Measurements from ENCODE around the gene ST3GAL4.

The ST3GAL4 gene

DNA sequence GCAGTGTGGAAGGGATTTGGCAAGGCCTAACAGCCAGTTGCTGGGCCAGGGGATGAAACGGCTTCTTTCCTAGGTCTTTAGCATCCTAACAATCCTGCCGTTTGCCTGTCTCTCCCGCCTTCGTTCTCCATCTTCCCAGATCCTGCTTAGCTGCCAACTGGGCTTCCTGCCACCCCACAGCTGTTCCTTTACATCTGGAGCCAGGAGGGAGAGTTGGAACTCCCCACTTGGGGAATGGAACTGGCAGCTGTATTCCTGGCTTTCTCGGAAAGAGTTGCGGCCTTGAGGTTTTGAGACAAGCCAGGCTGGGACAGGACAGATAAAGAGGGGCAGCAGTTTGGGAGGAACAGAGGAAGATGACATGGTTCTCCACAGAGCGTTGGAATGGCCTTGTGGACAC is 59.6 kb downstream of the ST3GAL4 start:
- Histone ChIP-seq H3K27ac (ENCODE audit: extremely low read depth, low read depth, low read length) (no peak overlapping the region), H3K4me1 (ENCODE audit: control insufficient read depth, insufficient read depth, low read length) (no peaks in the 10 kb centered on the region), H3K36me3 (ENCODE audit: control insufficient read depth in 2 of 2, insufficient read depth in 1 of 2, low read length in 2 of 2) (peaks cover 0 to 11% of the 10 kb centered on the region in 2 experiments; a peak in 1 of 3 replicates), H3K9me3 (ENCODE audit: control insufficient read depth, insufficient read depth, low read depth, low read length) (no peaks in the 10 kb centered on the region), H3K4me3 (ENCODE audit: low read depth, low read length) (no peak overlapping the region)
- CTCF ChIA-PET: no interaction called here
- POLR2A ChIA-PET: no interaction called here
- TF ChIP-seq ZNF2 (tag by site-specific recombination; IDR thresholded peaks at IDR 0.05) (no peak), ZNF555 (tag by site-specific recombination; conservative IDR thresholded peaks at IDR 0.05) (no peak), ZBTB21 (tag by site-specific recombination; IDR thresholded peaks at IDR 0.05) (no peak), ZNF266 (tag by site-specific recombination; IDR thresholded peaks at IDR 0.05; ENCODE audit: low read depth) (no peak), ZNF514 (tag by site-specific recombination; IDR thresholded peaks at IDR 0.05) (no peak), YY1 (tag by site-specific recombination; IDR thresholded peaks at IDR 0.05) (no peak), ZNF211 (tag by site-specific recombination; IDR thresholded peaks at IDR 0.05; ENCODE audit: low read depth) (no peak), ZNF707 (tag by site-specific recombination; IDR thresholded peaks at IDR 0.05) (no peak), YY2 (tag by site-specific recombination; IDR thresholded peaks at IDR 0.05) (no peak), ZNF366 (tag by site-specific recombination; conservative IDR thresholded peaks at IDR 0.05) (no peak), ZNF114 (tag by site-specific recombination; IDR thresholded peaks at IDR 0.05) (no peak), ZNF785 (tag by site-specific recombination; IDR thresholded peaks at IDR 0.05) (no peak), ZEB2 (tag by site-specific recombination; IDR thresholded peaks at IDR 0.05) (no peak)
- TF ChIP-seq, protein P1, sequence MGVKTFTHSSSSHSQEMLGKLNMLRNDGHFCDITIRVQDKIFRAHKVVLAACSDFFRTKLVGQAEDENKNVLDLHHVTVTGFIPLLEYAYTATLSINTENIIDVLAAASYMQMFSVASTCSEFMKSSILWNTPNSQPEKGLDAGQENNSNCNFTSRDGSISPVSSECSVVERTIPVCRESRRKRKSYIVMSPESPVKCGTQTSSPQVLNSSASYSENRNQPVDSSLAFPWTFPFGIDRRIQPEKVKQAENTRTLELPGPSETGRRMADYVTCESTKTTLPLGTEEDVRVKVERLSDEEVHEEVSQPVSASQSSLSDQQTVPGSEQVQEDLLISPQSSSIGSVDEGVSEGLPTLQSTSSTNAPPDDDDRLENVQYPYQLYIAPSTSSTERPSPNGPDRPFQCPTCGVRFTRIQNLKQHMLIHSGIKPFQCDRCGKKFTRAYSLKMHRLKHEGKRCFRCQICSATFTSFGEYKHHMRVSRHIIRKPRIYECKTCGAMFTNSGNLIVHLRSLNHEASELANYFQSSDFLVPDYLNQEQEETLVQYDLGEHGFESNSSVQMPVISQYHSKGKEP (tag by site-specific recombination; IDR thresholded peaks at IDR 0.05): no peak
- TF ChIP-seq, protein P2, sequence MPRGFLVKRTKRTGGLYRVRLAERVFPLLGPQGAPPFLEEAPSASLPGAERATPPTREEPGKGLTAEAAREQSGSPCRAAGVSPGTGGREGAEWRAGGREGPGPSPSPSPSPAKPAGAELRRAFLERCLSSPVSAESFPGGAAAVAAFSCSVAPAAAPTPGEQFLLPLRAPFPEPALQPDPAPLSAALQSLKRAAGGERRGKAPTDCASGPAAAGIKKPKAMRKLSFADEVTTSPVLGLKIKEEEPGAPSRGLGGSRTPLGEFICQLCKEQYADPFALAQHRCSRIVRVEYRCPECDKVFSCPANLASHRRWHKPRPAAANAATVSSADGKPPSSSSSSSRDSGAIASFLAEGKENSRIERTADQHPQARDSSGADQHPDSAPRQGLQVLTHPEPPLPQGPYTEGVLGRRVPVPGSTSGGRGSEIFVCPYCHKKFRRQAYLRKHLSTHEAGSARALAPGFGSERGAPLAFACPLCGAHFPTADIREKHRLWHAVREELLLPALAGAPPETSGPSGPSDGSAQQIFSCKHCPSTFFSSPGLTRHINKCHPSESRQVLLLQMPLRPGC (tag by site-specific recombination; IDR thresholded peaks at IDR 0.05): no peak
- TF ChIP-seq, protein P3, sequence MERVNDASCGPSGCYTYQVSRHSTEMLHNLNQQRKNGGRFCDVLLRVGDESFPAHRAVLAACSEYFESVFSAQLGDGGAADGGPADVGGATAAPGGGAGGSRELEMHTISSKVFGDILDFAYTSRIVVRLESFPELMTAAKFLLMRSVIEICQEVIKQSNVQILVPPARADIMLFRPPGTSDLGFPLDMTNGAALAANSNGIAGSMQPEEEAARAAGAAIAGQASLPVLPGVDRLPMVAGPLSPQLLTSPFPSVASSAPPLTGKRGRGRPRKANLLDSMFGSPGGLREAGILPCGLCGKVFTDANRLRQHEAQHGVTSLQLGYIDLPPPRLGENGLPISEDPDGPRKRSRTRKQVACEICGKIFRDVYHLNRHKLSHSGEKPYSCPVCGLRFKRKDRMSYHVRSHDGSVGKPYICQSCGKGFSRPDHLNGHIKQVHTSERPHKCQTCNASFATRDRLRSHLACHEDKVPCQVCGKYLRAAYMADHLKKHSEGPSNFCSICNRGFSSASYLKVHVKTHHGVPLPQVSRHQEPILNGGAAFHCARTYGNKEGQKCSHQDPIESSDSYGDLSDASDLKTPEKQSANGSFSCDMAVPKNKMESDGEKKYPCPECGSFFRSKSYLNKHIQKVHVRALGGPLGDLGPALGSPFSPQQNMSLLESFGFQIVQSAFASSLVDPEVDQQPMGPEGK (tag by site-specific recombination; IDR thresholded peaks at IDR 0.05): no peak

DNA sequence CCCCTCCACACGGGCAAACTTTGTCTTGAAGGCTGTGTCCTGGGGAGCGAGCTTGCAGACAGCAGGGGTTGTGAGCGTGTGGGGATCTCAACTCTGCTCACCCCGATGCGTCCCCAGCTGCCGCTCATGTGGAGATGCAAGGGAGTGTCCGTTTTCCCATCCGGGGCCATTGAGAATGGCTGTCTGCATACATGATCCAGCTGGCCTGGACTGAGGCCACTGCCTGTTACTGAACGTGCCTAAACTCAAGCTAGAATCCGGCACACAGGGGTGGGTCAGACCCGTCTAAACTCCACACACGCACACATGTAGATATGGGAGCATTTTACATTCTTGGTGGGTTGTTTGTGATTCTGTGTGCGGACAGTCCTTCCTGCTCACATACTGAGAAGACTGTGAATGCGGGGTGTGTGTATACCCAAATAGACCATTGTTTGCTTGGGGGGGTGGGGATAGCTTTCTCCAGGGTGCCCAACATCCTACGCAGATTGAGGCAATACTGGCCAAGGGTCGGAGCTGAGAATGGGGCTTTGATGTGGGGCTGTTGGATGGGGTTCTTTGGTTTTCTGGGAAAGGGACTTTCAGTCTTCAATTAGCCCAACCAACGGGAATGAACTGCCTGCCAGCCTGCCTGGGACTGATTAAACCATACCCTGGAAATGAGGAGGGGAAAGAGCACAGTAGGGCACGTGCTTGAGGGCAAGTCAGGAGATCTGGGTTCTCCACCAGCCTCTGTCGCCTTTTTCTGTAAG is 60.4 kb downstream of the ST3GAL4 start:
- Histone ChIP-seq H3K9me3 (ENCODE audit: control insufficient read depth, insufficient read depth, low read depth, low read length) (no peaks in the 10 kb centered on the region), H3K36me3 (ENCODE audit: control insufficient read depth in 2 of 2, insufficient read depth in 1 of 2, low read length in 2 of 2) (peaks cover 0 to 9% of the 10 kb centered on the region in 2 experiments; a peak in 1 of 3 replicates), H3K27ac (ENCODE audit: extremely low read depth, low read depth, low read length) (no peak overlapping the region), H3K4me3 (ENCODE audit: low read depth, low read length) (no peak overlapping the region), H3K4me1 (ENCODE audit: control insufficient read depth, insufficient read depth, low read length) (no peaks in the 10 kb centered on the region)
- ChIA-PET POLR2A (no interaction called here), CTCF (interaction anchor here (1.1 kb wide), 1 partner anchor 65 kb away, joined by 3 read pairs; no protein-coding TSS in a partner anchor)
- TF ChIP-seq SCRT2 (tag by site-specific recombination; IDR thresholded peaks at IDR 0.05) (no peak), GLI4 (tag by site-specific recombination; IDR thresholded peaks at IDR 0.05) (no peak), ZNF560 (tag by site-specific recombination; IDR thresholded peaks at IDR 0.05; ENCODE audit: borderline replicate concordance) (no peak), ZNF530 (tag by site-specific recombination; IDR thresholded peaks at IDR 0.05; ENCODE audit: low read depth) (no peak), ZNF664 (tag by site-specific recombination; IDR thresholded peaks at IDR 0.05) (no peak), ZNF2 (tag by site-specific recombination; IDR thresholded peaks at IDR 0.05) (no peak), ZNF302 (tag by site-specific recombination; IDR thresholded peaks at IDR 0.05; ENCODE audit: low read depth) (no peak), ZNF501 (tag by site-specific recombination; IDR thresholded peaks at IDR 0.05) (no peak), ZNF133 (tag by site-specific recombination; IDR thresholded peaks at IDR 0.05) (no peak), ZNF23 (tag by site-specific recombination; IDR thresholded peaks at IDR 0.05; ENCODE audit: borderline replicate concordance) (no peak), ZNF426 (tag by site-specific recombination; IDR thresholded peaks at IDR 0.05) (no peak), ZNF10 (tag by site-specific recombination; IDR thresholded peaks at IDR 0.05) (no peak), ZNF391 (tag by site-specific recombination; IDR thresholded peaks at IDR 0.05; ENCODE audit: borderline replicate concordance, low read depth) (no peak), ZNF600 (tag by site-specific recombination; IDR thresholded peaks at IDR 0.05) (no peak), ZBTB1 (tag by site-specific recombination; IDR thresholded peaks at IDR 0.05) (no peak)
- TF ChIP-seq, protein P4, sequence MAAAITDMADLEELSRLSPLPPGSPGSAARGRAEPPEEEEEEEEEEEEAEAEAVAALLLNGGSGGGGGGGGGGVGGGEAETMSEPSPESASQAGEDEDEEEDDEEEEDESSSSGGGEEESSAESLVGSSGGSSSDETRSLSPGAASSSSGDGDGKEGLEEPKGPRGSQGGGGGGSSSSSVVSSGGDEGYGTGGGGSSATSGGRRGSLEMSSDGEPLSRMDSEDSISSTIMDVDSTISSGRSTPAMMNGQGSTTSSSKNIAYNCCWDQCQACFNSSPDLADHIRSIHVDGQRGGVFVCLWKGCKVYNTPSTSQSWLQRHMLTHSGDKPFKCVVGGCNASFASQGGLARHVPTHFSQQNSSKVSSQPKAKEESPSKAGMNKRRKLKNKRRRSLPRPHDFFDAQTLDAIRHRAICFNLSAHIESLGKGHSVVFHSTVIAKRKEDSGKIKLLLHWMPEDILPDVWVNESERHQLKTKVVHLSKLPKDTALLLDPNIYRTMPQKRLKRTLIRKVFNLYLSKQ (tag by site-specific recombination; IDR thresholded peaks at IDR 0.05; ENCODE audit: borderline replicate concordance): no peak
